Measurements from ENCODE around the gene ATP8A2. TPM values are rescaled to one million over a fixed set of nuclear protein-coding genes. Genes with fewer than 3 reads are reported as not detected.

ATP8A2 gene
- total and polyA plus RNA-seq, 4 donors, result 0.01 to 0.08 (median 0.05) TPM; not detected in 1

- H3K4me1 ChIP-seq (ENCODE audit: control insufficient read depth in 4 of 4, insufficient read depth in 4 of 4, low read length in 3 of 4), result no peaks in the 10 kb centered on the region
- 57% methylated on average over 7 of the region's 7 CpGs for WGBS
- H3K9ac ChIP-seq (ENCODE audit: low read depth in 1 of 2, low read length in 2 of 2), result no peak overlapping the region
- H3K4me3 ChIP-seq (ENCODE audit: low read depth in 1 of 3, low read length in 3 of 3), result no peak overlapping the region
- peaks cover 0 to 5% (median 0%) of the 10 kb centered on the region in 4 donors for H3K27me3 ChIP-seq (ENCODE audit: control insufficient read depth in 4 of 4, insufficient read depth in 4 of 4, low read length in 3 of 4)
- H3K9me3 ChIP-seq (ENCODE audit: control insufficient read depth in 4 of 4, low read length in 3 of 4), result no peaks in the 10 kb centered on the region
- no peak for DNase-seq (ENCODE audit: low spot score)
- H3K36me3 ChIP-seq (ENCODE audit: control insufficient read depth in 4 of 4, insufficient read depth in 3 of 4, low read depth in 1 of 4, low read length in 3 of 4), result no peaks in the 10 kb centered on the region
- H3K27ac ChIP-seq (ENCODE audit: low read depth in 1 of 2, low read length in 2 of 2), result no peak overlapping the region
- TF ChIP-seq, protein P1, sequence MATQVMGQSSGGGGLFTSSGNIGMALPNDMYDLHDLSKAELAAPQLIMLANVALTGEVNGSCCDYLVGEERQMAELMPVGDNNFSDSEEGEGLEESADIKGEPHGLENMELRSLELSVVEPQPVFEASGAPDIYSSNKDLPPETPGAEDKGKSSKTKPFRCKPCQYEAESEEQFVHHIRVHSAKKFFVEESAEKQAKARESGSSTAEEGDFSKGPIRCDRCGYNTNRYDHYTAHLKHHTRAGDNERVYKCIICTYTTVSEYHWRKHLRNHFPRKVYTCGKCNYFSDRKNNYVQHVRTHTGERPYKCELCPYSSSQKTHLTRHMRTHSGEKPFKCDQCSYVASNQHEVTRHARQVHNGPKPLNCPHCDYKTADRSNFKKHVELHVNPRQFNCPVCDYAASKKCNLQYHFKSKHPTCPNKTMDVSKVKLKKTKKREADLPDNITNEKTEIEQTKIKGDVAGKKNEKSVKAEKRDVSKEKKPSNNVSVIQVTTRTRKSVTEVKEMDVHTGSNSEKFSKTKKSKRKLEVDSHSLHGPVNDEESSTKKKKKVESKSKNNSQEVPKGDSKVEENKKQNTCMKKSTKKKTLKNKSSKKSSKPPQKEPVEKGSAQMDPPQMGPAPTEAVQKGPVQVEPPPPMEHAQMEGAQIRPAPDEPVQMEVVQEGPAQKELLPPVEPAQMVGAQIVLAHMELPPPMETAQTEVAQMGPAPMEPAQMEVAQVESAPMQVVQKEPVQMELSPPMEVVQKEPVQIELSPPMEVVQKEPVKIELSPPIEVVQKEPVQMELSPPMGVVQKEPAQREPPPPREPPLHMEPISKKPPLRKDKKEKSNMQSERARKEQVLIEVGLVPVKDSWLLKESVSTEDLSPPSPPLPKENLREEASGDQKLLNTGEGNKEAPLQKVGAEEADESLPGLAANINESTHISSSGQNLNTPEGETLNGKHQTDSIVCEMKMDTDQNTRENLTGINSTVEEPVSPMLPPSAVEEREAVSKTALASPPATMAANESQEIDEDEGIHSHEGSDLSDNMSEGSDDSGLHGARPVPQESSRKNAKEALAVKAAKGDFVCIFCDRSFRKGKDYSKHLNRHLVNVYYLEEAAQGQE (IDR thresholded peaks at IDR 0.05), result no peak
- TF ChIP-seq CTCF (IDR thresholded peaks at IDR 0.05; ENCODE audit: low read depth, low read length, missing input control) (no peak), RAD21 (IDR thresholded peaks at IDR 0.05) (no peak), MAX (IDR thresholded peaks at IDR 0.05) (no peak), EGR1 (IDR thresholded peaks at IDR 0.05; ENCODE audit: low read depth in 2 of 2) (no peak), GABPA (IDR thresholded peaks at IDR 0.05 in 1 of 2, conservative IDR thresholded peaks at IDR 0.05 in 1 of 2) (no peak)
Observed at GRCh38 chr13:25776722-25777121, 404.9 kb downstream of the ATP8A2 start.

DNA sequence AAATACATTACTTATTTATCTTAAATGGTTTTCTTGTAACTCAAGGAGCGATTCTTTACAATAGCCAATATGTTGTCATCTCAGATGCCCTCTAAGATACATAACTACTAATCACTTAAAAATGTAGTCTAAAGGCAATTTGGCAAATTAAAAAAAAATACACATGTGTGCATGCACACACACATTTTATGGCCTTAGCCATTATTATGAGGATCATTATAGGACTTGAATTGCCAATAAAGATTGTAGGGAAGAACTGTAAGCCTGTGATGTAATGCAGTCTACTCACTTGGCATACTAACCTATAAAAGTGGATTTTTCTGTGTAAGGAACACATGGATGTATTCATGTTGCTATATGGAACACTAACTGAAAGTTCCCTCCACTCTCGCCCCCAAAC is 405.7 kb downstream of the ATP8A2 start:
- no peaks in the 10 kb centered on the region for H3K9me3 ChIP-seq (ENCODE audit: control insufficient read depth in 4 of 4, low read length in 3 of 4)
- WGBS, result 68% methylated on average over 2 of the region's 2 CpGs
- H3K27ac ChIP-seq (ENCODE audit: low read depth in 1 of 2, low read length in 2 of 2), result no peak overlapping the region
- no peaks in the 10 kb centered on the region for H3K4me1 ChIP-seq (ENCODE audit: control insufficient read depth in 4 of 4, insufficient read depth in 4 of 4, low read length in 3 of 4)
- H3K9ac ChIP-seq (ENCODE audit: low read depth in 1 of 2, low read length in 2 of 2), result no peak overlapping the region
- TF ChIP-seq RXRA (IDR thresholded peaks at IDR 0.05) (no peak), CTCF (IDR thresholded peaks at IDR 0.05; ENCODE audit: low read depth, low read length, missing input control) (no peak), EGR1 (IDR thresholded peaks at IDR 0.05; ENCODE audit: low read depth in 2 of 2) (no peak), HNF4G (IDR thresholded peaks at IDR 0.05) (no peak), SP1 (IDR thresholded peaks at IDR 0.05) (no peak), RAD21 (IDR thresholded peaks at IDR 0.05) (no peak)
- TF ChIP-seq, protein P1 (IDR thresholded peaks at IDR 0.05), result no peak
- no peak overlapping the region for H3K4me3 ChIP-seq (ENCODE audit: low read depth in 1 of 3, low read length in 3 of 3)
- H3K27me3 ChIP-seq (ENCODE audit: control insufficient read depth in 4 of 4, insufficient read depth in 4 of 4, low read length in 3 of 4), result peaks cover 0 to 5% (median 0%) of the 10 kb centered on the region in 4 donors
- no peak for DNase-seq (ENCODE audit: low spot score)
- H3K36me3 ChIP-seq (ENCODE audit: control insufficient read depth in 4 of 4, insufficient read depth in 3 of 4, low read depth in 1 of 4, low read length in 3 of 4), result no peaks in the 10 kb centered on the region

Measured in liver (tissue), 9 donors.